WERI-Rb-1 (cell line): Measurements from ENCODE around the gene PLXNA2.

ENCODE experiments used
- DNase-seq: peaks from one replicate; pipeline ENCODE4 v3.0.0-alpha.2; 2020
- H3K27ac ChIP-seq: fragments of 250-450 bp; sonication (Bioruptor Pico); 2 replicates; pipeline ENCODE4 v1.5.1; 2020; ENCODE audit warnings: mild to moderate bottlenecking, moderate library complexity
- H3K27me3 ChIP-seq: fragments of 250-450 bp; sonication (Bioruptor Pico); 2 replicates; pipeline ENCODE4 v1.5.1; 2021; ENCODE audit warnings: mild to moderate bottlenecking, low read depth, moderate library complexity; ENCODE audit not compliant: insufficient read depth, severe bottlenecking
- H3K36me3 ChIP-seq: fragments of 250-450 bp; sonication (Bioruptor Pico); 2 replicates; pipeline ENCODE4 v1.5.1; 2020; ENCODE audit warnings: mild to moderate bottlenecking, moderate library complexity
- H3K4me3 ChIP-seq: 2 replicates; pipeline ENCODE4 v1.5.1; 2011; ENCODE audit warnings: low read depth, mild to moderate bottlenecking, control low read depth, low read length
- H3K9me3 ChIP-seq: fragments of 250-450 bp; sonication (Bioruptor Pico); 2 replicates; pipeline ENCODE4 v1.5.1; 2021; ENCODE audit warnings: mild to moderate bottlenecking, moderate library complexity; ENCODE audit not compliant: severe bottlenecking
- TF ChIP-seq, protein P1 (sequence below): IDR thresholded peaks from 2 replicates; pipeline ENCODE4 v1.5.1; 2011; ENCODE audit warnings: low read depth, mild to moderate bottlenecking, control low read depth, inconsistent platforms, low read length

PLXNA2 gene, protein sequence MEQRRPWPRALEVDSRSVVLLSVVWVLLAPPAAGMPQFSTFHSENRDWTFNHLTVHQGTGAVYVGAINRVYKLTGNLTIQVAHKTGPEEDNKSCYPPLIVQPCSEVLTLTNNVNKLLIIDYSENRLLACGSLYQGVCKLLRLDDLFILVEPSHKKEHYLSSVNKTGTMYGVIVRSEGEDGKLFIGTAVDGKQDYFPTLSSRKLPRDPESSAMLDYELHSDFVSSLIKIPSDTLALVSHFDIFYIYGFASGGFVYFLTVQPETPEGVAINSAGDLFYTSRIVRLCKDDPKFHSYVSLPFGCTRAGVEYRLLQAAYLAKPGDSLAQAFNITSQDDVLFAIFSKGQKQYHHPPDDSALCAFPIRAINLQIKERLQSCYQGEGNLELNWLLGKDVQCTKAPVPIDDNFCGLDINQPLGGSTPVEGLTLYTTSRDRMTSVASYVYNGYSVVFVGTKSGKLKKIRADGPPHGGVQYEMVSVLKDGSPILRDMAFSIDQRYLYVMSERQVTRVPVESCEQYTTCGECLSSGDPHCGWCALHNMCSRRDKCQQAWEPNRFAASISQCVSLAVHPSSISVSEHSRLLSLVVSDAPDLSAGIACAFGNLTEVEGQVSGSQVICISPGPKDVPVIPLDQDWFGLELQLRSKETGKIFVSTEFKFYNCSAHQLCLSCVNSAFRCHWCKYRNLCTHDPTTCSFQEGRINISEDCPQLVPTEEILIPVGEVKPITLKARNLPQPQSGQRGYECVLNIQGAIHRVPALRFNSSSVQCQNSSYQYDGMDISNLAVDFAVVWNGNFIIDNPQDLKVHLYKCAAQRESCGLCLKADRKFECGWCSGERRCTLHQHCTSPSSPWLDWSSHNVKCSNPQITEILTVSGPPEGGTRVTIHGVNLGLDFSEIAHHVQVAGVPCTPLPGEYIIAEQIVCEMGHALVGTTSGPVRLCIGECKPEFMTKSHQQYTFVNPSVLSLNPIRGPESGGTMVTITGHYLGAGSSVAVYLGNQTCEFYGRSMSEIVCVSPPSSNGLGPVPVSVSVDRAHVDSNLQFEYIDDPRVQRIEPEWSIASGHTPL (N-terminal part only)

DNA sequence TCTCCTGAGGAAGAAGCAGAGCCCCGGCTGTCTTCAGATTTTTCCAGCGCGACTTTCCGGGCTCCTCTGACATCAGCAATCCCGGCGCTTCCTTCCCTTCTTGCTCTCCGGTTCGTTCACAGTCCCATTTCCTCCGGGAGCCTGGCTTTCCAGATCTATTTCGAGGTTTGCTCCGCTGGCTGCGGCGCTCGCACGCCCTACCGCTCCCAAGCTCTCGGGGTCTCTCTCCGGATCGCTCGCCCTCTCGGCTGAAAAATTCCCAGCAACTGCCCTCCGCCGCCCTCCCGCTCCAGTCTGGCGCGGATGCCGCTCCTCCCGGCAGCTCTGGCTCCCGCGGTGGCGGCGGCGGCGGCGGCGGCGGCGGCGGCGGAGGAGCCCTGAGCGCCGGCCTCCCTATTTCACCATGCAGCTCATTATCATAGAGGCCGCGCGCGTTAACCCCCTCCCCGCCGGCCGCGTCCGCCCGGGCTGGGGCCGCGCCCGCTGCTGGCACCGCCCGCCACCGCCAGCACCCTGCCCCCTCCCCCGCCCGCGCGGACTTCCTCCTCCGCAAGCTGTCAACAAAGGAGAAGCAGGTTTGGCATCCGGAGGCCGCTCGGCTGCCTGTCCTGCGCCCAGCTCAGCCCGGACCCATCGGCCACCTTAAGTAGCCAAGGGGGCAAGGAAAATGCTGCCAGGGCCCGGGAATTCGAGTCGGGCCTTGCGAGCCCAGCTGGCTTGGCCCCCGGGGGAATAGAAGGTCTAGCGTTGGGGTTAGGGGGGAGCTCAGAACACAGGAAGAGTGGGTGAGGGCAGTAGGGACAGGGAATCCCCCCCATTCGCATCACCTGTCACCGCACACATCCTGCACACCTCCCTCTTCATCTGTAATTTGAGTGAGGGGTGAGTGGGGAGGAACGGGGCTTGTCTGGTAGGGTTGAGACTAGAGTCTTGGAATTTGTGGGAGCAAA lies at the start of gene PLXNA2:
TSS of gene PLXNA2 (minus strand) at position 418 of the 950 bp plus-strand sequence. CDS start 26,462 bp downstream, outside the sequence.
- Histone ChIP-seq H3K36me3 (no peaks in the 10 kb centered on the region; the same call in 1 of the 2 replicates), H3K27me3 (peaks cover 4% of the 10 kb centered on the region), H3K4me3 (peak within 1 kb of the TSS; percentile 79), H3K27ac (peak within 1 kb of the TSS; percentile 45), H3K9me3 (no peaks in the 10 kb centered on the region)
- TF ChIP-seq, protein P1, sequence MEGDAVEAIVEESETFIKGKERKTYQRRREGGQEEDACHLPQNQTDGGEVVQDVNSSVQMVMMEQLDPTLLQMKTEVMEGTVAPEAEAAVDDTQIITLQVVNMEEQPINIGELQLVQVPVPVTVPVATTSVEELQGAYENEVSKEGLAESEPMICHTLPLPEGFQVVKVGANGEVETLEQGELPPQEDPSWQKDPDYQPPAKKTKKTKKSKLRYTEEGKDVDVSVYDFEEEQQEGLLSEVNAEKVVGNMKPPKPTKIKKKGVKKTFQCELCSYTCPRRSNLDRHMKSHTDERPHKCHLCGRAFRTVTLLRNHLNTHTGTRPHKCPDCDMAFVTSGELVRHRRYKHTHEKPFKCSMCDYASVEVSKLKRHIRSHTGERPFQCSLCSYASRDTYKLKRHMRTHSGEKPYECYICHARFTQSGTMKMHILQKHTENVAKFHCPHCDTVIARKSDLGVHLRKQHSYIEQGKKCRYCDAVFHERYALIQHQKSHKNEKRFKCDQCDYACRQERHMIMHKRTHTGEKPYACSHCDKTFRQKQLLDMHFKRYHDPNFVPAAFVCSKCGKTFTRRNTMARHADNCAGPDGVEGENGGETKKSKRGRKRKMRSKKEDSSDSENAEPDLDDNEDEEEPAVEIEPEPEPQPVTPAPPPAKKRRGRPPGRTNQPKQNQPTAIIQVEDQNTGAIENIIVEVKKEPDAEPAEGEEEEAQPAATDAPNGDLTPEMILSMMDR = 0 out of 2 replicates have a peak, but pooled peaks have one; percentile 3
- DNase-seq = peak; percentile 92

DNA sequence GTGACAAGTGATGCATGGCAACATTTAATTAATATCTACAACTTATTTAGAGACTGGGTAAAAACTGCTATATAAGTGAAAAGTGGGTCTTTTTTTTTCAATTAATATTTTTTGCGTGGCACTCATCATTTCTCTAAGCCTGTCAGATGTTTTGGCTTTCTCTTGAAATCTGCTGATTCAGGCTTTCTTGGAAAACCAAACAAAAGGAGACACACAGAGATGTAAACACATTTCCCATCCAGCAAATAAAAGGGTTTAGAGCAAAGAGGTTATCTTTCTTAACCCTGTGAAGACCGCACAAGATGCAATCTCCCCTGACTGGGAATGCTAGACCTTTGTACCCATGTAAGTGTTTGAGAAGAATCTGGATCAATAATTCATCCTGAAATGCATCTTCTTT lies 48.7 kb upstream of the PLXNA2 start:
- Histone ChIP-seq H3K4me3 (no peak overlapping the region), H3K27me3 (peaks cover 49% of the 10 kb centered on the region), H3K36me3 (no peaks in the 10 kb centered on the region), H3K27ac (no peak overlapping the region), H3K9me3 (no peaks in the 10 kb centered on the region)
- no peak for DNase-seq
- TF ChIP-seq, protein P1 = no peak

DNA sequence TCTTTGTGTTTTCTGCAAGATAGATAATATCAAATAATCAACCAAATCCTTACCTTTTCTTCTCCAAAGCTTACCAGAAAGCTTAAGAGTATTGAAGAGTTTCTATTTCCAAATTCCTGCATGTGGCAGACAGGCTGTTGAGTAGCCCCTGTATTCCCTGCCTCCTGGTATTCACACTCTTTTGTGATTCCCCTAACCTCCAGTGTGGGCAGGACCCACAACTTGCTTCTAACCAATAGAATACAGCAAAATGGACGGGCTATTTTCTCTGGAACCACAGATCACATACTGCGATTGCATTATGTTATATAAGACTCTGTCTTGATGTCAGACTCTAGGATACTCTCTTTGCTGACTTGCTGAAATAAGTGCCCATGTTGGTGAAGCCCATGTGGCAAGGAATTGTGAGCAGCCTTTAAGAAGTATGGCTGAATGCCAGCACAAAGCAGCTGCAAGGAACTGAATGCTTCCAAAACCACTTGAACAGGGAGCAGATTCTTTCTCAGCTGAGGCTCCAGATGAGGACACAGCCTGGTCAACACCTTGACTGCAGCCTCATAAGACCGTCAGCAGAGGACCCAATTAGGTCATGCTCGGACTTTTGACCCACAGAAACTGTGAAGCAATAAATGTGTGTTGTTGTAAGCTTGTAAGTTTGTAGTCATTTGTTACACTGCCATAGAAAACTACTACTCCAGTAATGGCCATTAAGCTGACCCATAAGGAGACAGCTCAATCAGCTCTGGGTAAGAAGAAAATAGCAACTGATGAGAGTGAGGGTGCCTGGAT lies 47.9 kb upstream of the PLXNA2 start:
- no peak for DNase-seq
- TF ChIP-seq, protein P1 = no peak
- Histone ChIP-seq H3K4me3 (no peak overlapping the region), H3K27ac (no peak overlapping the region), H3K9me3 (no peaks in the 10 kb centered on the region), H3K27me3 (peaks cover 49% of the 10 kb centered on the region), H3K36me3 (no peaks in the 10 kb centered on the region)

DNA sequence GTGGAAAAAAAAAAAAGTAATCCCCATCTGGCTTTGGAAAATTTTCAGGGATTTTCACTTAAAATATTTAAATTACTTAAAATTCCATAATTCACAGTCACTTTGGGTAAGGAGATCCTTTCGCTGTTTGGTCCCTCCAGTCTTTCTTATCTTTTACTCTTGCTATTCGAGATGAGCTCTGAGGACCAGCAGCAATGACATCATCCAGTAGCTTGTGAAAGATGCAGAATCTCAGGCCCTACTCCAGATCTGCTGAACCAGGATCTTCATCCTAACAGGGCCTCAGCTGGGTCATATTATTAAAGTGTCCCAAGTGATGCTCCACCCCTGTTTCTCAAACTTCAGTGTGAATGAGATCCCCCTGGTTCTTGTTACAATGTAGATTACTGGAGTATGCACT lies 46.9 kb upstream of the PLXNA2 start:
- no peaks in the 10 kb centered on the region for H3K9me3 ChIP-seq
- H3K27me3 ChIP-seq = peaks cover 43% of the 10 kb centered on the region
- TF ChIP-seq, protein P1 = no peak
- H3K27ac ChIP-seq = no peak overlapping the region
- no peaks in the 10 kb centered on the region for H3K36me3 ChIP-seq
- DNase-seq = no peak
- no peak overlapping the region for H3K4me3 ChIP-seq
